Stimulated activated effector memory CD8-positive, alpha-beta T cell treated with anti-CD3 and anti-CD28 coated beads, Interleukin-12 subunit alpha, Interleukin-12 subunit beta, amount 100 ng/mL, for 72 hours (primary cell): ENCODE data around the gene LCN6.
"Not testable (repeated sequence)": the region's sequence is repeated elsewhere in the genome, so short reads cannot be mapped to it uniquely, and the experiment has no call there.

ENCODE experiments used
- ATAC-seq: fragments of 150-1000 bp; cut with Tn5 transposase; 2 replicates; pipeline ENCODE4 v1.10.0; 2021
- DNase-seq, 2 donors: peaks; one replicate each; pipeline ENCODE4 v3.0.0; 2021 to 2022; ENCODE audit warnings: low spot score in 2 of 2
- H3K27ac Mint-ChIP-seq: one replicate; pipeline ENCODE4 v1.8.0; 2022; ENCODE audit warnings: mild to moderate bottlenecking, mixed read lengths
- H3K36me3 Mint-ChIP-seq: one replicate; pipeline ENCODE4 v1.8.0; 2022; ENCODE audit warnings: mild to moderate bottlenecking, mixed read lengths
- H3K4me1 Mint-ChIP-seq: one replicate; pipeline ENCODE4 v1.8.0; 2022; ENCODE audit warnings: mixed read lengths
- H3K4me3 Mint-ChIP-seq: one replicate; pipeline ENCODE4 v1.8.0; 2022; ENCODE audit warnings: mild to moderate bottlenecking, mixed read lengths
- H3K9me3 Mint-ChIP-seq: one replicate; pipeline ENCODE4 v1.8.0; 2022; ENCODE audit warnings: mixed read lengths

Gene LCN6

DNA sequence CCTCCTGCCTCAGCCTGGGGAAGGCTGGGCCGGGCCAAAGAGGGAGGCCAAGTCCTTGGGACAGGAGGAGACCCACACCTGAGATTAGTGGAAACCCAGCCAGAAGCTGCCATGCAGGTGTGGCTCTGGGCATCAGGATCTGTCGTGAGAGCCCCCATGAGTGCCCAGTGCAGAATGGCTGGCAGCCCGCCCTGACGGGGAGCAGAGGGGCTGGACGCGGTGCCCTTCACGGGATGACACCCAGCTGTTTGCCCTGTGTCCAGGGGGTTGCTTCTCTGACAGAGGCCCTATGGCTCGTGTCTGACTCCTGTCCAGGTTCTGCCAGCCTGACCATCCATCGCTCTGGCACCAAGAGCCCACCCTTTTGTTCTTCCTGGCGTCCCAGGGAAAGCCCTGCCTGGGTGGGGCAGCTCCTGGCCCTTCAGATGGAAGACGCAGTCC, 27.4 kb downstream of the LCN6 start:
- DNase-seq (no peak), ATAC-seq (no peak)
- Mint-ChIP-seq H3K9me3 (no peaks in the 10 kb centered on the region), H3K4me1 (peaks cover 18% of the 10 kb centered on the region), H3K27ac (peak overlapping the region; percentile 79), H3K4me3 (no peak overlapping the region), H3K36me3 (peaks cover 51% of the 10 kb centered on the region)

GRCh38 chr9:136720251-136720897, 28.0 kb downstream of the LCN6 start:
- ATAC-seq = no peak
- Mint-ChIP-seq H3K9me3 (no peaks in the 10 kb centered on the region), H3K27ac (no peak overlapping the region), H3K36me3 (peaks cover 46% of the 10 kb centered on the region), H3K4me1 (peaks cover 18% of the 10 kb centered on the region), H3K4me3 (no peak overlapping the region)
- DNase-seq = no peak

DNA sequence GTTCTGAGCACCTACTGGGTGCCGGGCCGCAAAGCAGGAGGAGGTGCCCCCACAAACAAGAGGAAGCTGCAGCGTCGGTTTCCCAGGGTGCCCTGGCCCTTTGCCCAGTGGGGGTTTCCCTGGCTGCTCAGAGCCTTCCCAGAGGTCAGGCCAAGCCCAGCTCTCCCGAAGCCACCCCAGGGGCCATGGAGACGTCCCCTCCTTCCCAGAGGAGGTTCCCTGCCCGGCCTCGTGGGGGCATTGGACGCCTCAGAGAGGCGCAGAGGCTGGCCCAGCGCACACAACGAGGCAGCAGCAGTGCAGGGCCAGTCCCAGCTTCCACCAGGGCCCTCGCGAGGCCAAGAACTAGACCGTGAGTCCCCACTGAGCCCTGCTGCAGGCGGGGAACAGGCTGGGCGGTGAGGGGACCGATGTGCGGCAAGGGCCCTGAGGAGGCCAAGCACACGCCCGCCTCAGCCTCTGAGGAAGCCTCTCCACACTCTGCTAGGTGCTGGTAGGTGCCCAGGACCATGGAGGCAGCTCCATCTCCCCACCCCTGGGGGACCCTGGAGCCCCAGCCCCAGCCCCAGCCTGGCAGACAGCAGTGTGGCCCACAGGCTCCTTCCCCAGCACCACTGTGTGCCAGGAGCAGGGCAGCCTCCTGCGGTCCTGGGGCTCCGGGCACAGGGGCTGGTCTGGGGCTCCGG, 29.0 kb downstream of the LCN6 start:
- no peak for DNase-seq
- H3K4me1 Mint-ChIP-seq = peaks cover 15% of the 10 kb centered on the region
- no peak overlapping the region for H3K4me3 Mint-ChIP-seq
- H3K9me3 Mint-ChIP-seq = no peaks in the 10 kb centered on the region
- H3K27ac Mint-ChIP-seq = no peak overlapping the region
- ATAC-seq = peak; percentile 4
- peaks cover 36% of the 10 kb centered on the region for H3K36me3 Mint-ChIP-seq

DNA sequence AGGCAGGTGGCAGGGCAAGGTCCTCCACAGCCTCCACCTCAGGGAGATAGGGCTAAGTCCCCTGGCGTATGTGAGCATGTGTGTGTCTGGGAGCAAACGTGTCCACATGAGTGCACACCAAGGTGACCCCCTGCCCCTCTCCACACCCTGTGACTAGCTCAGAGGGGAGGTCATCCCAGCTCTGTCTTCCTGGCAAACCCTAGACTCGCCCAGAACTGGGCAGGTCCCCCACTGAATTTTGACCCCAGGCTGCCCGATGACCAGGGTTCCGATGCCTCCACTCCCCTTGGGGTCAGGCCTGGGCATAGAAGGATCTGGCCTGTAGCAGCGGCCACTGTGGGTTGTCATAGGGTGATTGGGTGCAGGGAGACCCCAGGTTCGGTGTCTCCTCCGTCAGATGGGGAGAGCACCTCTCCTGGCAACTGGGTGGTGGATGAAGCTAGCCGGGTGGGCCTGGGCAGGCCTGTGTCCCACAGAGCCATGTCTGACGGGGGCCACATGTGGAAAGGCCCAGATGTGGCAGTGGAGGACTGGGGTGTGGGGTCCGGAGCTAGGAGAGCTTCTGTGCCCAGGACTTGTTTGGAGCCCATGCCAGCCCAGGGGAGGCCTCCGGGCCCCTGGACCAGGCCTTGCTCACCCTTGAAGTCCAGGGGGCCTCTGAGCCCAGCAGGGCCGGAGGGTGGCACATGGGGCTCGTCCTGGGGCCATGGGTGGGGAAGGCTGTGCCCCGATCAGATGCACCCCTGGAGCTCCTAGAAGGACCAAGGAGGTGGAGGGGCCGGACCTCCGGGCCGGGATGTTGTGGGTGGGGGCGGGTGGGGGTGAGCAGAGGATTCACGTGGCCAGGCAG, 29.8 kb downstream of the LCN6 start:
- no peak for ATAC-seq
- Mint-ChIP-seq H3K4me3 (no peak overlapping the region), H3K27ac (peak overlapping the region; percentile 34), H3K36me3 (peaks cover 28% of the 10 kb centered on the region), H3K9me3 (no peaks in the 10 kb centered on the region), H3K4me1 (peaks cover 8% of the 10 kb centered on the region)
- no peak for DNase-seq

- peaks cover 6% of the 10 kb centered on the region for H3K4me1 Mint-ChIP-seq
These were observed 30.9 kb downstream of the LCN6 start for GRCh38 chr9:136717399-136717798.

DNA sequence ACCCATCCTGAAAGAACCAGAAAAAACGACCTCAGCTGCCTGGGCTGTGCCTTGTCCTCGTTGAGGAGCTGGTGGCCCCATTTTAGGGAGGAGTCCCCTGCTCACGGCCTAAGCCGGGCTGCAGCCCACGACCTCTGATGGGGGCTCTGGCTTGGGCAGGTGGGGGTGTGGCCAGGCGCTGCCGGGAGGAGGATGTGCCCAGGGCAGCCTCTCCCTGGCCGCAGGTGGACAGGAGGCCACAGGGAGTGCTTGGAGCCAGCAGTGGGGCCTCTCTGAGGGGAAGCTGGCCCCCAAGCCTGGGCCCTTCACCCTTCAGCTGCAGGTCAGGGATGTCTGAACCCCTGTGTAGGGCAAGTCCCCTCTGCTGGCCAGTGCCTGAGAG, 33.4 kb downstream of the LCN6 start:
- peaks cover 5% of the 10 kb centered on the region for H3K4me1 Mint-ChIP-seq
- no peak for ATAC-seq
- H3K36me3 Mint-ChIP-seq = no peaks in the 10 kb centered on the region
- H3K9me3 Mint-ChIP-seq = no peaks in the 10 kb centered on the region
- no peak overlapping the region for H3K4me3 Mint-ChIP-seq
- no peak overlapping the region for H3K27ac Mint-ChIP-seq
- no peak for DNase-seq

More at GRCh38 chr9:136717399-136717798, 30.9 kb downstream of the LCN6 start:
- H3K27ac Mint-ChIP-seq = no peak overlapping the region
- DNase-seq = no peak
- H3K4me3 Mint-ChIP-seq = no peak overlapping the region
- no peaks in the 10 kb centered on the region for H3K9me3 Mint-ChIP-seq
- no peak for ATAC-seq
- peaks cover 16% of the 10 kb centered on the region for H3K36me3 Mint-ChIP-seq

GRCh38 chr9:136714096-136714892, 34.0 kb downstream of the LCN6 start:
- peaks cover 5% of the 10 kb centered on the region for H3K4me1 Mint-ChIP-seq
- no peak for DNase-seq
- ATAC-seq = no peak
- no peak overlapping the region for H3K27ac Mint-ChIP-seq
- H3K36me3 Mint-ChIP-seq = no peaks in the 10 kb centered on the region
- no peak overlapping the region for H3K4me3 Mint-ChIP-seq
- no peaks in the 10 kb centered on the region for H3K9me3 Mint-ChIP-seq

DNA sequence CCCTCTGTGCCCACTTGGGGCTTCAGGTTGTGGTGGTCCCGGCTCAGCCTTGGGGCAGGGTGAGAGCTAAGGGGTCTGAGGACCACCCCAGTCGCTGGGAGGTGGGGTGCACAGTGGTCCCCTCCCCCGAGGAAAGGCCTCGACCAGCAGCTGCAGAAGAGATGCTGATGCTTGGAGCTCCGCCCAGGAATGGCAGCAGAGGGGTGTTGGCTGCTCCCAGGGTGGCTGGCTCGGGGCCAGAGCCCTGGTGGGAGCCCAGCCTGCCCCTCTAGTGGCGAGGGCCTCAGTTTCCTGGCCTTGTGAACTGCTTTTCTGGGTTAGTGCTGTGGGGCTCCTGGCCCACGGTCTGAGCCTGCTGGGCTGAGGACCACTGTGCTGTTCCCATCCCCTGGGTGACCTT, 34.8 kb downstream of the LCN6 start:
- DNase-seq = no peak
- no peak overlapping the region for H3K27ac Mint-ChIP-seq
- no peaks in the 10 kb centered on the region for H3K36me3 Mint-ChIP-seq
- no peak for ATAC-seq
- no peaks in the 10 kb centered on the region for H3K9me3 Mint-ChIP-seq
- H3K4me3 Mint-ChIP-seq = no peak overlapping the region
- H3K4me1 Mint-ChIP-seq = peaks cover 5% of the 10 kb centered on the region

GRCh38 chr9:136712690-136713544, 35.4 kb downstream of the LCN6 start:
- no peak for DNase-seq
- Mint-ChIP-seq H3K27ac (no peak overlapping the region), H3K36me3 (no peaks in the 10 kb centered on the region), H3K9me3 (no peaks in the 10 kb centered on the region), H3K4me3 (no peak overlapping the region), H3K4me1 (peaks cover 5% of the 10 kb centered on the region)
- ATAC-seq = no peak

GRCh38 chr9:136711751-136712689, 36.3 kb downstream of the LCN6 start, which contains the start of gene DIPK1B:
Gene DIPK1B (plus strand): TSS chr9:136712572. CDS start chr9:136712666, 94 bp downstream.
- DNase-seq = no peak
- no peak for ATAC-seq
- H3K27ac Mint-ChIP-seq = no peak within 1 kb of the TSS
- no peaks in the 10 kb centered on the region for H3K9me3 Mint-ChIP-seq
- H3K4me3 Mint-ChIP-seq = peak within 1 kb of the TSS; percentile 60
- H3K4me1 Mint-ChIP-seq = peaks cover 5% of the 10 kb centered on the region
- no peaks in the 10 kb centered on the region for H3K36me3 Mint-ChIP-seq

DNA sequence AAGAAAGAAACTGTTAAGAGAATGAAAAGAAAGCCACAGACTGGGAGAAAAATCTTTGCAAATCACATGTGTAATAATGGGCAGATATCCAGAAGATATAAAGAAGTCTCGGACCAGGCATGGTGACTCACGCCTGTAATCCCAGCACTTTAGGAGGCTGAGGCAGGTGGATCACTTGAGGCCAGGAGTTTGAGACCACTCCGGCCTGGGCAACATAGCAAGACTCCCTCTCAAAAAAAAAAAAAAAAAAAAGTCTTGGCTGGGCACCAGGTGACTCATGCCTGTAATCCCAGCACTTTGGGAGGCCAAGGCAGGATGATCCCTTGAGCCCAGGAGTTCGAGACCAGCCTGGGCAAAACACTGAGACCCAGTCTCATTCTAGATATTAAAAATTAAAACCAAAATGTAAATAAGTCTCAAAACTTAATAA, 37.1 kb downstream of the LCN6 start:
- ATAC-seq, H3K9me3 Mint-ChIP-seq: not testable (repeated sequence)

GRCh38 chr9:136710543-136710942, 37.8 kb downstream of the LCN6 start:
- H3K27ac Mint-ChIP-seq = no peak overlapping the region
- no peaks in the 10 kb centered on the region for H3K9me3 Mint-ChIP-seq
- DNase-seq (no peak), ATAC-seq (no peak)
- H3K4me1 Mint-ChIP-seq = peaks cover 5% of the 10 kb centered on the region
- no peaks in the 10 kb centered on the region for H3K36me3 Mint-ChIP-seq
- H3K4me3 Mint-ChIP-seq = peak overlapping the region; percentile 60

More for the DNA sequence above, 37.1 kb downstream of the LCN6 start:
- H3K36me3 Mint-ChIP-seq, DNase-seq, H3K27ac Mint-ChIP-seq, H3K4me1 Mint-ChIP-seq: not testable (repeated sequence)
- peak overlapping the region; percentile 60 for H3K4me3 Mint-ChIP-seq

DNA sequence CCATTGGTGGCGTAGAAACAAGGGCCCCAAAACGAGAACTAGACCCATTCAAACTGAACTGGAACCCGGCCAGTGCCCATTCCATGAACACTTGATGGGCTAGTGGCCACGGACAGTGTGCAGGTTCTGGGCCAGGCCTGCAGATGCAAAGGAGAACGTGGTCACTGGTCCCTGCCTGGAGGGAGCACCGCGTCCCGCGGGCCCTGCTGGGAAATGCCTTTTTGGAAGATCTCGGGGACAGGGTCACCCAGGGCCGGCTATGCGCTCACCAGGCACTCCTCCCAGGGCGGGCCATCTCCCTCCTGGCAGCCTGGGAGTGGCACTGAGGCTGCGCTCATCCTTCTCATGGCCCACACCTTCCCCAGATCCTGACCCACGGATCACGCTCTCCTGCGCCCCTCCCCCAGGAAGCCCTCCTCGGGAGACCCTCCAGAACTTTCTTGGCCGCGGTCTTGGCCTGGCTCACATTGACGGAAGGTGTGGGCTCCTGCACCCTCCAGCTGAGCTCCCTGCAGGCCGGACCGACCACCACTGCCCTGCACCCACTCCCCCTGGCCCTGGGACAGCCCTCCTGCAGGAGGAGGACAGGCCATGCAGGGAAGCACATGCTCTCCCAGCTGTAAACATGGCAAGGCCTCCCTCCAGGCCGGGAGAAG, 38.7 kb downstream of the LCN6 start:
- no peak overlapping the region for H3K27ac Mint-ChIP-seq
- no peaks in the 10 kb centered on the region for H3K36me3 Mint-ChIP-seq
- DNase-seq (no peak), ATAC-seq (no peak)
- H3K9me3 Mint-ChIP-seq = no peaks in the 10 kb centered on the region
- H3K4me3 Mint-ChIP-seq = no peak overlapping the region
- peaks cover 5% of the 10 kb centered on the region for H3K4me1 Mint-ChIP-seq
